ENCODE results near the gene GFAP. TPM values are rescaled to one million over a fixed set of nuclear protein-coding genes. Genes with fewer than 3 reads are reported as not detected.

GFAP gene
- under 0.01 TPM in 2 replicates for total RNA-seq

DNA sequence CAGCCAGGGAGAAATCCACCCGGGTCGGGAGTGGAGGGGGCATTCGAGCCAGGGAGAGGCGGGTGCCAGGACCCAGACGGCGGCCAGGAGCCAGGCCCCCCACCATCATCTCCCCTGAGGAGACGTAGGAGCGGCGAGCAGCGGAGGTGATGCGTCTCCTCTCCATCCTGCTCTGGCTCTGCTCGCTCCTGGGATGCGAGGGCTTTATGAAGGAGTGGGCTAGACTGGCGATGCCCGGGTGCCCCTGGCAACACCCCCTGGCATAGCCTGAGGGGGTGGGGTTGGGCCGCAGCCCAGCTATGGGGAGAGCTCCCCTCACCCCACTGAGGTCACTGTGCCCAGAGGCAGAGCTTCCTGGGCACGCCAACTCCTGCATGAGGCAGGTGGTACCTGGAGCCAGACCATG, at the start of gene GFAP:
GFAP (minus strand) TSS at position 180 of the 406 bp plus-strand sequence; CDS start at position 166, 14 bp downstream.

DNA sequence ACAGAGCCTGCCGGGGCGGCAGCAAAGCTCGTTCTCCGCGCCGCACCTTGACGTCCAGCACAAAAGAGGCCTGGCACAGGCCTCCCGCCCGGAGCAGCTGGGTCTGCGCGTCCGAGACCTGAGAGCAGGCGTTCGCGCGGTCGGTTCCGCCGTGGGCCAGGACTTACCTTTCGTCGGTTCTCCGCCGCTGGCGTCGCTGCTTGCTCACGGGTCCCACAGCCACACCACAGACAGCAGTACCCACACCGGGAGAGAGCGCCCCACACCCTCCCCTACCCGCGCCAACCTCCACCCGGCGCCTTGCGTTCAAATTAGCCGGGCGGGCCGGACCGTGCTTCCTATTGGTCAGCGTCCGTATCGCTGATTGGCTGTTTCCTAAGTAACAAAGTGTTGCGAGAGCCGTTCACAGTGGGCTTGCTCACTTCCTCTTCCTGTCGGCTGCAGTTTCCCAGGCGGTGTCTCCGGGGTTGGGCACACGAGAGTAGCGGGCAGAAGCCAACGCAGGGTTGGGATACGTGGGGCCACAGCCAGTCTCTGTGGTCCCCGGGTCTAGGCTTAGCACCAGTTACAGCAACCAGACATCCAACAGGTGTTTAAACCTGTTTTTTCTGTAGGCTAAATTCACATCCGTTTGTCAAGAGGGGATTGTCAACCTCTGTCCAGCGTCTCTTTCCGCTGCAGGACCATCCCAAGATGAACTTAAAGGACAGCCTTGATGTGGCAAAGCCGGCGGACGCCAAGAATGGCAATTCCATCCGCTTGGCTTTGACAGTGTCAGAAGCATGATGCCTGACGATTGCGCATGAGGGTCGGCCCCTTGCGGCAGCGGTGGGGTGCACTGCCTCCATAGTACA, 32.4 kb upstream of the GFAP start, which contains the start of gene KIF18B:
KIF18B (minus strand) TSS at position 313 of the 854 bp plus-strand sequence. CDS start 11,429 bp downstream, outside the sequence.

DNA sequence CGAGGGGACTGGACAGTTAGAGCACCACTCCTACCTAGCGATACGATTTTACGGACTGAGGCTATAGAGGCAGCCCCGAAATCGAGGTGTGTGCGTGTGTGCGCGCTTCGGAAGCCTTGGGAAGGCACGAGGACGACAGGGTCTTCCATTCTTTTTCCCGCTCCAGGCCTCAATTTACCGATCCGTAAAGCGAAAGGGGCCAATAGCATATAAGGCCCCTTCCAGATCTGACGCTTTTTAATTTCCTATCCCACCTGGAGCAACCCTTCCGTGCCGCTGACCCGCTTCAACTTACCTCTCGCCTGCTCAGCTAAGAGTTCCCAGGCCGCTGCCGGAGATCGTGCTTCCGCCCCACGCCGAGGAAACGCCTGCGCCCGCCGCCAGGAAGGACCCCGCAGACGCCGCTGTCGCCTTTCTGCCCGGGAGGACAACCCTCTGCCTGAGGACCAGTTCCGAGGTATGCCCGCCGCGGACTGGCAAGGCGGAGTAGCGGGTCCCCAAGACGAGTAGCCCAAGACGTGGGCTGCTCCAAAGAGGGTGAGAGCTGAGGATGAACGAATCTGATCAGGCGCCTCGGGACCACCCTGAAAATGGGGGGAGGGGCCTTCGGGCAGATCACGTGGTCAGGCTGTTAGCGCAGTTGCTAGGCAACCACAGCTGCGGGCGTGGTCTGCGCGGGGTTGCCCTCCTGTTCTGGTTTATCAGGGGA, 16.1 kb downstream of the GFAP start, which contains the start of gene EFTUD2:
EFTUD2 (minus strand) TSS at position 372 of the 709 bp plus-strand sequence. CDS start 4,924 bp downstream, outside the sequence.

Other genes with a start within 250 kb of the GFAP start
- 41.2 and 48.9 TPM in 2 replicates for gene CCDC43, start 225.7 kb downstream of the GFAP start, total RNA-seq
- gene DBF4B, start 206.8 kb downstream of the GFAP start, total RNA-seq = 2.5 and 5.9 TPM in 2 replicates
- gene ADAM11, start 156.5 kb downstream of the GFAP start, total RNA-seq = 0.19 and 0.28 TPM in 2 replicates
- gene GJC1, start 85.2 kb downstream of the GFAP start, total RNA-seq = 15.8 and 40.6 TPM in 2 replicates
- gene HIGD1B, start 67.6 kb downstream of the GFAP start, total RNA-seq = not detected in 2 replicates
- gene EFTUD2, start 16.1 kb downstream of the GFAP start, total RNA-seq = 129 and 142 TPM in 2 replicates
- gene KIF18B, start 32.3 kb upstream of the GFAP start, total RNA-seq = 1.1 and 10.2 TPM in 2 replicates
- 0.19 TPM in 1 of 2 replicates, not detected in the other for gene C1QL1, start 52.8 kb upstream of the GFAP start, total RNA-seq
- gene DCAKD, start 136.1 kb upstream of the GFAP start, total RNA-seq = 25.9 and 39.7 TPM in 2 replicates
- gene NMT1, start 145.8 kb upstream of the GFAP start, total RNA-seq = 80.6 and 86.3 TPM in 2 replicates
- gene PLCD3, start 217.0 kb upstream of the GFAP start, total RNA-seq = 7.9 and 11.7 TPM in 2 replicates
- gene ACBD4, start 220.2 kb upstream of the GFAP start, total RNA-seq = 2.3 and 7.3 TPM in 2 replicates
- gene HEXIM1, start 233.0 kb upstream of the GFAP start, total RNA-seq = 6.8 and 18.4 TPM in 2 replicates
- 7.6 and 7.7 TPM in 2 replicates for gene HEXIM2, start 246.4 kb upstream of the GFAP start, total RNA-seq

All from regular cardiac myocyte (primary cell).